GM06990 (cell line): ENCODE measurements around the gene ISCU.

Experiments used
- DNase-seq: peaks from one replicate; pipeline ENCODE4 v3.0.0-alpha.2; 2011; ENCODE audit not compliant: insufficient read length; ENCODE audit errors: extremely low read depth
- H3K27me3 ChIP-seq: replicated peaks from 2 replicates; pipeline ENCODE4 v1.6.0; 2011; ENCODE audit warnings: low read length; ENCODE audit not compliant: control insufficient read depth, insufficient read depth
- H3K36me3 ChIP-seq: 2 replicates; pipeline ENCODE4 v1.5.1; 2011; ENCODE audit warnings: low read length; ENCODE audit not compliant: control insufficient read depth, insufficient read depth
- H3K4me3 ChIP-seq: replicated peaks from 2 replicates; pipeline ENCODE4 v1.5.1; 2011; ENCODE audit warnings: low read depth, mild to moderate bottlenecking, control low read depth, low read length
- CTCF ChIP-seq: IDR thresholded peaks from 2 replicates; pipeline ENCODE4 v1.5.1; 2011; ENCODE audit warnings: low read length, control low read depth, mild to moderate bottlenecking, inconsistent platforms; ENCODE audit not compliant: insufficient read depth, poor library complexity, severe bottlenecking

ISCU gene

GRCh38 chr12:108584456-108585065 is 22.2 kb downstream of the ISCU start:
- Histone ChIP-seq H3K36me3 (no peaks in the 10 kb centered on the region), H3K4me3 (no peak overlapping the region), H3K27me3 (no peaks in the 10 kb centered on the region)
- no peak for DNase-seq
- TF ChIP-seq CTCF: no peak

- TF ChIP-seq CTCF: no peak
- no peak for DNase-seq
- H3K27me3 ChIP-seq: no peaks in the 10 kb centered on the region
Observed at GRCh38 chr12:108585864-108586263, 23.5 kb downstream of the ISCU start.

GRCh38 chr12:108586306-108586705 is 23.9 kb downstream of the ISCU start:
- no peak for DNase-seq
- Histone ChIP-seq H3K27me3 (no peaks in the 10 kb centered on the region), H3K36me3 (no peaks in the 10 kb centered on the region), H3K4me3 (no peak overlapping the region)
- no peak for TF ChIP-seq CTCF

More at GRCh38 chr12:108585864-108586263, 23.5 kb downstream of the ISCU start:
- H3K4me3 ChIP-seq: no peak overlapping the region
- no peaks in the 10 kb centered on the region for H3K36me3 ChIP-seq

- no peaks in the 10 kb centered on the region for H3K27me3 ChIP-seq
- no peak for DNase-seq
- no peaks in the 10 kb centered on the region for H3K36me3 ChIP-seq
- no peak for TF ChIP-seq CTCF
- H3K4me3 ChIP-seq: no peak overlapping the region
Observed at GRCh38 chr12:108587826-108588225, 25.4 kb downstream of the ISCU start.

- no peak for TF ChIP-seq CTCF
- DNase-seq: no peak
- Histone ChIP-seq H3K27me3 (no peaks in the 10 kb centered on the region), H3K36me3 (no peaks in the 10 kb centered on the region), H3K4me3 (no peak overlapping the region)
Observed at GRCh38 chr12:108589028-108589839, 26.8 kb downstream of the ISCU start.
